IPS-18c (cell line): ENCODE measurements around the gene RAD51B.
"Not testable (repeated sequence)": the region's sequence is repeated elsewhere in the genome, so short reads cannot be mapped to it uniquely, and the experiment has no call there.

ENCODE experiments used
- H3K4me3 ChIP-seq: 2 replicates; pipeline ENCODE4 v1.7.0; 2013; ENCODE audit warnings: low read depth, mild to moderate bottlenecking, low read length, moderate library complexity; ENCODE audit not compliant: insufficient read depth
- H3K9me3 ChIP-seq: one replicate; pipeline ENCODE4 v1.6.1; 2013; ENCODE audit warnings: mild to moderate bottlenecking, low read length, moderate library complexity; ENCODE audit not compliant: control insufficient read depth, insufficient read depth

RAD51B gene

GRCh38 chr14:68167383-68168087, 348.0 kb downstream of the RAD51B start:
- Histone ChIP-seq H3K9me3 (no peaks in the 10 kb centered on the region), H3K4me3 (no peak overlapping the region)

- Histone ChIP-seq H3K4me3 (no peak overlapping the region), H3K9me3 (no peaks in the 10 kb centered on the region)
These were observed 349.0 kb downstream of the RAD51B start for GRCh38 chr14:68168460-68169109.

- Histone ChIP-seq H3K9me3 (no peaks in the 10 kb centered on the region), H3K4me3 (no peak overlapping the region)
These were observed 352.6 kb downstream of the RAD51B start for GRCh38 chr14:68172216-68172615.

GRCh38 chr14:68172627-68173026, 353.0 kb downstream of the RAD51B start:
- no peak overlapping the region for H3K4me3 ChIP-seq
- no peaks in the 10 kb centered on the region for H3K9me3 ChIP-seq

GRCh38 chr14:68173227-68173972, 353.8 kb downstream of the RAD51B start:
- no peak overlapping the region for H3K4me3 ChIP-seq
- H3K9me3 ChIP-seq, result no peaks in the 10 kb centered on the region

- no peak overlapping the region for H3K4me3 ChIP-seq
These were observed 354.9 kb downstream of the RAD51B start for GRCh38 chr14:68174446-68174845.

GRCh38 chr14:68176687-68177086, 357.1 kb downstream of the RAD51B start:
- no peaks in the 10 kb centered on the region for H3K9me3 ChIP-seq

More at GRCh38 chr14:68174446-68174845, 354.9 kb downstream of the RAD51B start:
- no peaks in the 10 kb centered on the region for H3K9me3 ChIP-seq

GRCh38 chr14:68177728-68178127, 358.1 kb downstream of the RAD51B start:
- Histone ChIP-seq H3K9me3 (no peaks in the 10 kb centered on the region), H3K4me3 (no peak overlapping the region)

More at GRCh38 chr14:68176687-68177086, 357.1 kb downstream of the RAD51B start:
- no peak overlapping the region for H3K4me3 ChIP-seq

GRCh38 chr14:68178282-68178681, 358.7 kb downstream of the RAD51B start:
- Histone ChIP-seq H3K4me3 (no peak overlapping the region), H3K9me3 (no peaks in the 10 kb centered on the region)

- Histone ChIP-seq H3K4me3 (no peak overlapping the region), H3K9me3 (no peaks in the 10 kb centered on the region)
These were observed 362.1 kb downstream of the RAD51B start for GRCh38 chr14:68181519-68182326.

GRCh38 chr14:68182492-68182891, 362.9 kb downstream of the RAD51B start:
- H3K4me3 ChIP-seq, result no peak overlapping the region
- no peaks in the 10 kb centered on the region for H3K9me3 ChIP-seq

- not testable (repeated sequence) for H3K9me3 ChIP-seq, H3K4me3 ChIP-seq
These were observed 367.1 kb downstream of the RAD51B start for GRCh38 chr14:68186500-68187276.

GRCh38 chr14:68188174-68188573, 368.6 kb downstream of the RAD51B start:
- Histone ChIP-seq H3K9me3 (no peaks in the 10 kb centered on the region), H3K4me3 (no peak overlapping the region)

GRCh38 chr14:68190032-68190431, 370.5 kb downstream of the RAD51B start:
- no peak overlapping the region for H3K4me3 ChIP-seq
- H3K9me3 ChIP-seq, result no peaks in the 10 kb centered on the region

GRCh38 chr14:68191567-68192321, 372.2 kb downstream of the RAD51B start:
- H3K4me3 ChIP-seq, result no peak overlapping the region
- no peaks in the 10 kb centered on the region for H3K9me3 ChIP-seq

- Histone ChIP-seq H3K9me3 (no peaks in the 10 kb centered on the region), H3K4me3 (no peak overlapping the region)
These were observed 373.4 kb downstream of the RAD51B start for GRCh38 chr14:68192935-68193334.
